A549 (cell line): Measurements from ENCODE around the gene ZFYVE9.

Source experiments
- NFE2L2 ChIP-seq: fragments of 150-350 bp; conservative IDR thresholded peaks from 2 replicates; pipeline ENCODE4 v1.6.1; 2014; ENCODE audit warnings: low read length
- POLR2A ChIP-seq: IDR thresholded peaks from 2 replicates; pipeline ENCODE4 v1.6.1; 2012; ENCODE audit warnings: mild to moderate bottlenecking, low read length
- TF ChIP-seq, protein P1 (sequence below): fragments of >200 bp; sonication (Bioruptor Twin); formaldehyde crosslinking; IDR thresholded peaks from 3 replicates; pipeline ENCODE4 v1.5.1; 2016

DNA sequence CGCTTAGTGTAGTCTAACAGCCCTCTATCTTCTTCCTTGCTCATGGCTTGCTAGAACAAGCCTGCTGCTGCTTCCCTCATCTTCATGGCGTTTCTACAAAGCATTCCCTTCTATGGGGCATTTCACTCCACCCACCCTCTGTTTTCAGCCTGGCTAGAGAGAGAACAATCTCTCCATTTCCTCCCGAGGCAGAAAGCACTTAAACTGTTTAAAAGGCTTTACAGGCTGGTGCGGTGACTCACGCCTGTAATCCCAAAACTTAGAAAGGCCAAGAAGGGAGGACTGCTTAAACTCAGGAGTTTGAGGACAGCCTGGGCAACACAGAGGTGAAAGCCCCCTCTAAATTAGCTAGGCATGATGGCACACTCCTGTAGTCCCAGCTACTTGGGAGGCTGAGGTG, 244.6 kb downstream of the ZFYVE9 start:
- TF ChIP-seq NFE2L2: no peak
- TF ChIP-seq, protein P1, sequence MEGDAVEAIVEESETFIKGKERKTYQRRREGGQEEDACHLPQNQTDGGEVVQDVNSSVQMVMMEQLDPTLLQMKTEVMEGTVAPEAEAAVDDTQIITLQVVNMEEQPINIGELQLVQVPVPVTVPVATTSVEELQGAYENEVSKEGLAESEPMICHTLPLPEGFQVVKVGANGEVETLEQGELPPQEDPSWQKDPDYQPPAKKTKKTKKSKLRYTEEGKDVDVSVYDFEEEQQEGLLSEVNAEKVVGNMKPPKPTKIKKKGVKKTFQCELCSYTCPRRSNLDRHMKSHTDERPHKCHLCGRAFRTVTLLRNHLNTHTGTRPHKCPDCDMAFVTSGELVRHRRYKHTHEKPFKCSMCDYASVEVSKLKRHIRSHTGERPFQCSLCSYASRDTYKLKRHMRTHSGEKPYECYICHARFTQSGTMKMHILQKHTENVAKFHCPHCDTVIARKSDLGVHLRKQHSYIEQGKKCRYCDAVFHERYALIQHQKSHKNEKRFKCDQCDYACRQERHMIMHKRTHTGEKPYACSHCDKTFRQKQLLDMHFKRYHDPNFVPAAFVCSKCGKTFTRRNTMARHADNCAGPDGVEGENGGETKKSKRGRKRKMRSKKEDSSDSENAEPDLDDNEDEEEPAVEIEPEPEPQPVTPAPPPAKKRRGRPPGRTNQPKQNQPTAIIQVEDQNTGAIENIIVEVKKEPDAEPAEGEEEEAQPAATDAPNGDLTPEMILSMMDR: no peak
- TF ChIP-seq POLR2A: no peak
